ENCODE data around the gene PITRM1.

PITRM1 gene

DNA sequence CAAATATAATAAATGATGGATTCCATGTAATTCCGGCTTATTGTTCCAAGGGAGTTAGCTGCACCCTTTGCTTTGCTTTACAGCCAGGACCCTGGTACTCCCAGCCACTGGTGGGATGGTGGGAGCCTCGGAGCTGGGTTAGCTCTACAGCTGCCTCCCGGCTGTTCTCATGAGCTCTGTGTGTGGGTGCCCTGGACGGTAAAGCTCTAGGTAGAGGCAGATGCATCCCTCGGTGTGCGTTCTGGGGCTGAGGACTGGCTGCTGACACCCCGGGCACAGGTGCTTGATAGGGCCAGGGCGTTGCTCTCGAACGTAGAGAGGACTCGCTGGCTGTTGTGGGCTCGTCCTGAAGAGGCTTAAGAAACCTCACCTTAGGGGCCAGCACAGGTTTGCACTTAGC is 55.1 kb downstream of the PITRM1 start:
- Histone ChIP-seq H3K79me1 (ENCODE audit: low read depth, low read length) (no peaks in the 10 kb centered on the region), H2BK120ac (ENCODE audit: low read depth, low read length) (no peak overlapping the region), H2BK12ac (ENCODE audit: low read length) (no peak overlapping the region), H3K4me1 (ENCODE audit: control insufficient read depth in 2 of 2, insufficient read depth in 1 of 2, low read depth in 1 of 2, low read length in 2 of 2) (no peaks in the 10 kb centered on the region), H2AK5ac (ENCODE audit: low read depth, low read length) (no peak overlapping the region), H3K36me3 (replicated peaks in 1 of 2; ENCODE audit: control insufficient read depth in 2 of 2, insufficient read depth in 2 of 2, low read length in 2 of 2) (peaks cover 5 to 25% of the 10 kb centered on the region in 2 donors), H3K23ac (ENCODE audit: low read depth, low read length, poor library complexity) (no peak overlapping the region), H3K14ac (ENCODE audit: low read length) (no peak overlapping the region), H2AFZ (ENCODE audit: low read length) (no peak overlapping the region), H3K9ac (ENCODE audit: low read depth, low read length, poor library complexity) (no peak overlapping the region), H3K4me3 (ENCODE audit: low read length in 2 of 2) (no peak overlapping the region), H3K27me3 (ENCODE audit: control insufficient read depth in 3 of 3, insufficient read depth in 3 of 3, low read depth in 1 of 3, low read length in 3 of 3) (no peaks in the 10 kb centered on the region), H3K9me3 (replicated peaks in 1 of 2; ENCODE audit: control insufficient read depth in 2 of 2, insufficient read depth in 1 of 2, low read depth in 1 of 2, low read length in 2 of 2) (peaks cover 0 to 2% of the 10 kb centered on the region in 2 donors), H3K4me2 (ENCODE audit: insufficient read depth, low read length, poor library complexity, severe bottlenecking) (no peak overlapping the region), H4K91ac (ENCODE audit: low read depth, low read length, poor library complexity) (no peak overlapping the region), H3K27ac (replicated peaks; ENCODE audit: low read length) (no peak overlapping the region), H3K18ac (ENCODE audit: low read length) (no peak overlapping the region), H2BK5ac (ENCODE audit: low read length) (no peak overlapping the region), H2BK15ac (ENCODE audit: low read length) (no peak overlapping the region), H3K4ac (ENCODE audit: low read length) (no peak overlapping the region), H4K8ac (ENCODE audit: low read depth, low read length) (no peak overlapping the region)
- no CpG with 5 or more reads among the region's 12 CpGs for WGBS, 2 donors (ENCODE audit: extremely low coverage in 2 of 2, insufficient read length in 2 of 2, insufficient replicate concordance in 1 of 2)
- DNase-seq (ENCODE audit: low spot score), result no peak

- Histone ChIP-seq H2BK5ac (ENCODE audit: low read length) (no peak overlapping the region), H3K36me3 (replicated peaks in 1 of 2; ENCODE audit: control insufficient read depth in 2 of 2, insufficient read depth in 2 of 2, low read length in 2 of 2) (peaks cover 5 to 24% of the 10 kb centered on the region in 2 donors), H4K8ac (ENCODE audit: low read depth, low read length) (no peak overlapping the region), H3K4me1 (ENCODE audit: control insufficient read depth in 2 of 2, insufficient read depth in 1 of 2, low read depth in 1 of 2, low read length in 2 of 2) (no peaks in the 10 kb centered on the region), H3K79me1 (ENCODE audit: low read depth, low read length) (no peaks in the 10 kb centered on the region), H3K4ac (ENCODE audit: low read length) (no peak overlapping the region), H2BK15ac (ENCODE audit: low read length) (no peak overlapping the region), H2AK5ac (ENCODE audit: low read depth, low read length) (no peak overlapping the region), H3K9me3 (replicated peaks in 1 of 2; ENCODE audit: control insufficient read depth in 2 of 2, insufficient read depth in 1 of 2, low read depth in 1 of 2, low read length in 2 of 2) (peaks cover 0 to 2% of the 10 kb centered on the region in 2 donors), H2BK120ac (ENCODE audit: low read depth, low read length) (no peak overlapping the region), H3K4me2 (ENCODE audit: insufficient read depth, low read length, poor library complexity, severe bottlenecking) (no peak overlapping the region), H3K4me3 (ENCODE audit: low read length in 2 of 2) (no peak overlapping the region), H3K9ac (ENCODE audit: low read depth, low read length, poor library complexity) (no peak overlapping the region), H2BK12ac (ENCODE audit: low read length) (no peak overlapping the region), H3K14ac (ENCODE audit: low read length) (no peak overlapping the region), H3K23ac (ENCODE audit: low read depth, low read length, poor library complexity) (no peak overlapping the region), H4K91ac (ENCODE audit: low read depth, low read length, poor library complexity) (no peak overlapping the region), H3K27ac (replicated peaks; ENCODE audit: low read length) (no peak overlapping the region), H3K18ac (ENCODE audit: low read length) (no peak overlapping the region), H2AFZ (ENCODE audit: low read length) (no peak overlapping the region), H3K27me3 (ENCODE audit: control insufficient read depth in 3 of 3, insufficient read depth in 3 of 3, low read depth in 1 of 3, low read length in 3 of 3) (no peaks in the 10 kb centered on the region)
- no peak for DNase-seq (ENCODE audit: low spot score)
- no CpG with 5 or more reads among the region's 20 CpGs for WGBS, 2 donors (ENCODE audit: extremely low coverage in 2 of 2, insufficient read length in 2 of 2, insufficient replicate concordance in 1 of 2)
These were observed 56.0 kb downstream of the PITRM1 start for GRCh38 chr10:3116508-3117100.

- Histone ChIP-seq H2BK15ac (ENCODE audit: low read length) (no peak overlapping the region), H2BK120ac (ENCODE audit: low read depth, low read length) (no peak overlapping the region)
These were observed 56.9 kb downstream of the PITRM1 start for GRCh38 chr10:3115685-3116084.

GRCh38 chr10:3113343-3113720 is 59.2 kb downstream of the PITRM1 start:
- Histone ChIP-seq H3K4me2 (ENCODE audit: insufficient read depth, low read length, poor library complexity, severe bottlenecking) (no peak overlapping the region), H3K4ac (ENCODE audit: low read length) (no peak overlapping the region), H2BK5ac (ENCODE audit: low read length) (no peak overlapping the region), H3K18ac (ENCODE audit: low read length) (peak overlapping the region; percentile 45), H3K4me3 (ENCODE audit: low read length in 2 of 2) (no peak overlapping the region), H3K4me1 (ENCODE audit: control insufficient read depth in 2 of 2, insufficient read depth in 1 of 2, low read depth in 1 of 2, low read length in 2 of 2) (peaks cover 0 to 2% of the 10 kb centered on the region in 2 donors), H2BK120ac (ENCODE audit: low read depth, low read length) (no peak overlapping the region), H2BK15ac (ENCODE audit: low read length) (no peak overlapping the region), H4K91ac (ENCODE audit: low read depth, low read length, poor library complexity) (no peak overlapping the region), H3K23ac (ENCODE audit: low read depth, low read length, poor library complexity) (peak overlapping the region; percentile 87), H4K8ac (ENCODE audit: low read depth, low read length) (no peak overlapping the region), H3K14ac (ENCODE audit: low read length) (peak overlapping the region; percentile 63), H2AK5ac (ENCODE audit: low read depth, low read length) (peak overlapping the region; percentile 41), H3K27me3 (ENCODE audit: control insufficient read depth in 3 of 3, insufficient read depth in 3 of 3, low read depth in 1 of 3, low read length in 3 of 3) (no peaks in the 10 kb centered on the region), H3K79me1 (ENCODE audit: low read depth, low read length) (peaks cover 2% of the 10 kb centered on the region), H2AFZ (ENCODE audit: low read length) (no peak overlapping the region), H3K9me3 (replicated peaks in 1 of 2; ENCODE audit: control insufficient read depth in 2 of 2, insufficient read depth in 1 of 2, low read depth in 1 of 2, low read length in 2 of 2) (no peaks in the 10 kb centered on the region), H3K27ac (replicated peaks; ENCODE audit: low read length) (no peak overlapping the region), H3K9ac (ENCODE audit: low read depth, low read length, poor library complexity) (no peak overlapping the region), H3K36me3 (replicated peaks in 1 of 2; ENCODE audit: control insufficient read depth in 2 of 2, insufficient read depth in 2 of 2, low read length in 2 of 2) (peaks cover 5 to 41% of the 10 kb centered on the region in 2 donors), H2BK12ac (ENCODE audit: low read length) (no peak overlapping the region)
- DNase-seq (ENCODE audit: low spot score), result no peak
- WGBS, 2 donors (ENCODE audit: extremely low coverage in 2 of 2, insufficient read length in 2 of 2, insufficient replicate concordance in 1 of 2), result no CpG with 5 or more reads among the region's 19 CpGs

More at GRCh38 chr10:3115685-3116084, 56.9 kb downstream of the PITRM1 start:
- WGBS, 2 donors (ENCODE audit: extremely low coverage in 2 of 2, insufficient read length in 2 of 2, insufficient replicate concordance in 1 of 2), result no CpG with 5 or more reads among the region's 8 CpGs
- no peak overlapping the region for H2AK5ac ChIP-seq (ENCODE audit: low read depth, low read length)
- H3K4me3 ChIP-seq (ENCODE audit: low read length in 2 of 2), result no peak overlapping the region
- H2BK5ac ChIP-seq (ENCODE audit: low read length), result no peak overlapping the region
- DNase-seq (ENCODE audit: low spot score), result no peak
- H3K23ac ChIP-seq (ENCODE audit: low read depth, low read length, poor library complexity), result no peak overlapping the region
- H3K27me3 ChIP-seq (ENCODE audit: control insufficient read depth in 3 of 3, insufficient read depth in 3 of 3, low read depth in 1 of 3, low read length in 3 of 3), result no peaks in the 10 kb centered on the region
- no peak overlapping the region for H3K27ac ChIP-seq (replicated peaks; ENCODE audit: low read length)
- H3K36me3 ChIP-seq (replicated peaks in 1 of 2; ENCODE audit: control insufficient read depth in 2 of 2, insufficient read depth in 2 of 2, low read length in 2 of 2), result peaks cover 5 to 32% of the 10 kb centered on the region in 2 donors
- no peak overlapping the region for H4K91ac ChIP-seq (ENCODE audit: low read depth, low read length, poor library complexity)
- H3K9me3 ChIP-seq (replicated peaks in 1 of 2; ENCODE audit: control insufficient read depth in 2 of 2, insufficient read depth in 1 of 2, low read depth in 1 of 2, low read length in 2 of 2), result peaks cover 0 to 2% of the 10 kb centered on the region in 2 donors
- no peak overlapping the region for H3K4ac ChIP-seq (ENCODE audit: low read length)
- no peak overlapping the region for H2BK12ac ChIP-seq (ENCODE audit: low read length)
- peaks cover 0 to 2% of the 10 kb centered on the region in 2 donors for H3K4me1 ChIP-seq (ENCODE audit: control insufficient read depth in 2 of 2, insufficient read depth in 1 of 2, low read depth in 1 of 2, low read length in 2 of 2)
- H3K14ac ChIP-seq (ENCODE audit: low read length), result no peak overlapping the region
- no peak overlapping the region for H3K9ac ChIP-seq (ENCODE audit: low read depth, low read length, poor library complexity)
- peaks cover 2% of the 10 kb centered on the region for H3K79me1 ChIP-seq (ENCODE audit: low read depth, low read length)
- no peak overlapping the region for H3K4me2 ChIP-seq (ENCODE audit: insufficient read depth, low read length, poor library complexity, severe bottlenecking)
- no peak overlapping the region for H2AFZ ChIP-seq (ENCODE audit: low read length)
- no peak overlapping the region for H3K18ac ChIP-seq (ENCODE audit: low read length)
- no peak overlapping the region for H4K8ac ChIP-seq (ENCODE audit: low read depth, low read length)

Data from neuronal stem cell (in vitro differentiated cells).